GM21360 (cell line): Measurements from ENCODE around the gene TRAF7.

ENCODE experiments used
- ATAC-seq: cut with Tn5 transposase; IDR thresholded peaks from one replicate; pipeline ENCODE4 v1.9.1; 2021; ENCODE audit warnings: mild to moderate bottlenecking, moderate library complexity; ENCODE audit not compliant: unreplicated experiment

TRAF7 gene

GRCh38 chr16:2213817-2214718 is 58.5 kb downstream of the TRAF7 start:
- ATAC-seq: peak; percentile 2

- peak; percentile 75 for ATAC-seq
Measured at GRCh38 chr16:2214719-2214968, 59.1 kb downstream of the TRAF7 start, which contains the start of gene PGP. TSS of gene PGP (minus strand) at chr16:2214840. CDS start at chr16:2214777, 63 bp downstream.

DNA sequence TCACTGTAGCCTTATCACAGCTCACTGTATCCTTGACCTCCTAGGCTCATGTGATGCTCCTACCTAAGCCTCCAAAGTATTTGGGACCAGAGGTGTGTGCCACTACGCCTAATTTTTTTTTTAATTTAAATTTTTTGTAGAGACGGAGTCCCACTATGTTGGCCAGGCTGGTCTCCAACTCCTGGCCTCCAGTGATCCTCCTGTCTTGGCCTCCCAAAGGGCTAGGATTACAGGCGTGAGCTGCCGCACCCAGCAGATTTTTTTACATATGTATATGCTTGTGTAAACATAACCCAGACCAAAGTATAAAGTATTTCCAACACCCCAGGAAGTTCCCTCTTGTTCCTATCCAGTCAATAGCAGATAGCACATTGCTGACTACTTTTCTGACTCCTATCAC is 60.7 kb downstream of the TRAF7 start:
- ATAC-seq: no peak

DNA sequence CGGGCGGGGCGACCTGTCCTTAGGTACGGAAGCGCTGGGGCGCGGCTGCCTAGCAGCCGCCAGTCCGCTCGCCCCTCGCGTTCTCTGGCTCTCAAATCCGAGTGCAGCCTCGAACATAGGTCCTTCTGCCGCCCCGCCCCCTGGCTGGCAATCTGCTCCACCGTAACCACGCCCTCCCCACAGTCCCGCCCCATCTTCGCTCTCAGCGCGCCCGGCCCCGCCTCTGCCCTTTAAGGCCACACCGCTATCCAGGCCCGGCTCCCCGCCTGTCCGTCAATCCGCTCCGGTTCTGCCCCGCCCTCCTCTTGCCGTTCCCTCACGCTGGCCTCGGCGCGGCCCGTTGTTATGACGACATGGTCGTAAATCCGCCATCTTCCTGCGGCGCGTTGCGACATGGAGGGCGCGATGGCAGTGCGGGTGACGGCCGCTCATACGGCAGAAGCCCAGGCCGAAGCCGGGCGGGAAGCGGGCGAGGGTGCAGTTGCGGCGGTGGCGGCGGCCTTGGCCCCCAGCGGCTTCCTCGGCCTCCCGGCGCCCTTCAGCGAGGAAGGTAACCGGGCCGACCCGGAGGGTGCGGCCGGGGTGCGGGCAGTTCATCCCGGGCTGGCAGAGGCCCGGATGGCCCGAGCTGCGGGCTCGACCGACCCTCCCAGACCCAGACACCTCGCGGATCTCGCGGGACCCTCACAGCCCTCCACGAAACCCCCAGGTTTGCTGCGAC is 67.8 kb downstream of the TRAF7 start, which contains the start of gene E4F1:
TSS of gene E4F1 (plus strand) at position 371 of the 721 bp plus-strand sequence. CDS start at position 394, 23 bp downstream.
- peak; percentile 85 for ATAC-seq

DNA sequence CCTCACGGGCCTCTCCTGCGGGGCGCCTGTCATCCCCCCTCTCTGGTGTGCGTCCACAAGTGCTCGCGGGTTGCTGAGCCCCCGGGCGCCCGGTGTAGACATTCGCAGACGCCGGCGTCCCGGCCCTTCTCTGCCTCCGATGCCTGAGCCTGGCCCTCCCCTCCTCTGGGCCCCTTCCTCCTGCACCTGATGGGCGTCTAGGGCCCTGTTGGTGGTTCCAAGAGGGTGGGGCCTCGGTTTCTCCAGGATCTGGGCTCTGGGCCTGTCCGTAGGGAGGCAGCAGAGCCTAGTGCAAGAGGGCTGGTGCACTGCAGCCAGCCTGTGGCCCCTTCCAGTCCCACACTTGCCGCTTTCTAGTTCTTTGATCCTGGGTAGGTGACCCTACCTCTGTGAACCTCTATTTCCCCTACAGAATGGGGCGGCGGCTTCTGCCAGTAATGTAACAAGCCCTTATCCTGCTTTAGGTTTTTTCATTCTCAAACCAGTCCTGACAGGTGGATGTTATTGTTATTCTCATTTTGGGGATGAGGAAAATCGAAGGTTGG is 68.4 kb downstream of the TRAF7 start:
- peak; percentile 20 for ATAC-seq

- no peak for ATAC-seq
Measured at GRCh38 chr16:2226245-2226793, 70.7 kb downstream of the TRAF7 start.

DNA sequence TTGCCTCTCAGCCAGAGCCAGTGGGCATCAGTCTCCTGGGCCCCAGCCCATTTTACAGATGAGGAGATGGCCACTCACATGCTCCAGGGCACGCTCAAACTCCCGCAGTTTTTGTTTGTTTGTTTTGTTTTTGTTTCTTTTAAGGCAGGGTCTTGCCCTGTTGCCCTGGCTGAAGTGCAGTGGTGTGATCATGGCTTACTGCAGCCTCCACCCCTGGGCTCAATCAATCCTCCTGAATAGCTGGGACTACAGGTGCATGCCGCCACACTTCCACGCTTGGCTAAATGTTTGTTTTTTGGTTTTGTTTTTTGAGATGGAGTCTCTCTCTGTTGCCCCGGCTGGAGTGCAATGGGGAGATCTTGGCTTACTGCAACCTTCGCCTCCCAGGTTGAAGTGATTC is 71.3 kb downstream of the TRAF7 start:
- no peak for ATAC-seq
